ENCODE data around the gene MKLN1.

MKLN1 gene

DNA sequence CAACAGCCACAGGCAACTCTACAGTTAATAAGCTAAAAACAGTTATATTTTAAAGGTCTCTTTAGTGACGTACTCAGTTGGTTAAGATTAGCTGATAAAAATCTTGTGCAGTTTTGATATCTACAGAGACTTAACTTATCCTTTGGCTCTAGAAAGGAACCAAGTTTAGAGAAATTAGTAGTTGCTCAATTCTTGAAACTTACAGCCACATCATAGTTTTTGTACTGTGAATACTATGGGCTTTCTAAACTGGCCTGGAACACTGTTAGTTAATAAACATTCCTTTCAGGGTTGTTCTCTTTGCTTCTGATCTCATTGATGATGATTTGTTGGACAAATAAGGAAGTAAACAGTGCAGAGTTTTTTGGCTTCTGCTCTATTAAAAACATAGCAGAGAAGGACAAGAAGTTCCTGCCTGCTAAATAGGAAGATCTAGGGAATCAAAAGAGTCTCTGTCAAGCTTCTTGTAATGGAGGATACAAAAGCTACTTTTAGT, 73.1 kb downstream of the MKLN1 start:
- TF ChIP-seq, protein P1, sequence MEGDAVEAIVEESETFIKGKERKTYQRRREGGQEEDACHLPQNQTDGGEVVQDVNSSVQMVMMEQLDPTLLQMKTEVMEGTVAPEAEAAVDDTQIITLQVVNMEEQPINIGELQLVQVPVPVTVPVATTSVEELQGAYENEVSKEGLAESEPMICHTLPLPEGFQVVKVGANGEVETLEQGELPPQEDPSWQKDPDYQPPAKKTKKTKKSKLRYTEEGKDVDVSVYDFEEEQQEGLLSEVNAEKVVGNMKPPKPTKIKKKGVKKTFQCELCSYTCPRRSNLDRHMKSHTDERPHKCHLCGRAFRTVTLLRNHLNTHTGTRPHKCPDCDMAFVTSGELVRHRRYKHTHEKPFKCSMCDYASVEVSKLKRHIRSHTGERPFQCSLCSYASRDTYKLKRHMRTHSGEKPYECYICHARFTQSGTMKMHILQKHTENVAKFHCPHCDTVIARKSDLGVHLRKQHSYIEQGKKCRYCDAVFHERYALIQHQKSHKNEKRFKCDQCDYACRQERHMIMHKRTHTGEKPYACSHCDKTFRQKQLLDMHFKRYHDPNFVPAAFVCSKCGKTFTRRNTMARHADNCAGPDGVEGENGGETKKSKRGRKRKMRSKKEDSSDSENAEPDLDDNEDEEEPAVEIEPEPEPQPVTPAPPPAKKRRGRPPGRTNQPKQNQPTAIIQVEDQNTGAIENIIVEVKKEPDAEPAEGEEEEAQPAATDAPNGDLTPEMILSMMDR (IDR thresholded peaks at IDR 0.05; ENCODE audit: extremely low read depth, missing control alignments): no peak
- DNase-seq (ENCODE audit: low spot score): no peak

DNA sequence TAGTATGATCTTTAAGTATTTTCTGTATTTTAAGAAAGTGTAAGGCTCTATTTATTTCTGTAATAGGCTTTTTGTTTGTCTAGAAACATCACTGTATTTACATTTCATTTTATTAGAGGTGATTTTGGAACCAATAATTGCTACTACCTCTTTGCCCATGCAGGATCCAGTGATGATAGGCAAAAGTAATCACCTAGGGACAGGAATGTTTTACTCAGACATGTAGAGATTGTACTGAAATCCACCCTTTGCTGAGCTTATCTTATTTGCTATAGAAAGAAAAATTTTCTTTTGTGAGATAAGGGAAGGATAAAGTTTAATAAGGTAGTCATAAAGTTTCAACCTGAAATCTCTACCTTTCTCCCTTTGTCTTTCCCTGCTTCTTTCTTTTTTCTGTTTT, 73.5 kb downstream of the MKLN1 start:
- TF ChIP-seq, protein P1 (IDR thresholded peaks at IDR 0.05; ENCODE audit: extremely low read depth, missing control alignments): no peak
- DNase-seq (ENCODE audit: low spot score): no peak

DNA sequence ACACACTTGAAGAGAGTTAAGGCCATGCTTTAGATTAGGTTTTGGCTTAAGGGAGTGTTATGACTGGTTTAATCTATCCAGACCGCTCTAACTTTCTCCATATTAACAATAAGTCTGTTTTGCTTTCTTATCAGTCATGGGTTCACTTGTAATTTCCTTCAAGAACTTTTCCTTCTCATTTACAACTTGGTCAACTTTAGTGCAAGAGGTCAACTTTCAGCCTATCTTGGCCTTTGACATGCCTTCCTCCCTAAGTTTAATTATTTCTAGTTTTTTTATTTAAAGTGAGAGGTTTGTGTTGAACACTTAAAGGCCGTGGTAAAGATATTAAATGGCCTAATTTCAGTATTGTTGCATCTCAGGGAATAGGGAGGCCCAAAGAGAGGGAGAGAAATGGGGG, 75.6 kb downstream of the MKLN1 start:
- TF ChIP-seq, protein P1 (IDR thresholded peaks at IDR 0.05; ENCODE audit: extremely low read depth, missing control alignments): no peak
- DNase-seq (ENCODE audit: low spot score): no peak

DNA sequence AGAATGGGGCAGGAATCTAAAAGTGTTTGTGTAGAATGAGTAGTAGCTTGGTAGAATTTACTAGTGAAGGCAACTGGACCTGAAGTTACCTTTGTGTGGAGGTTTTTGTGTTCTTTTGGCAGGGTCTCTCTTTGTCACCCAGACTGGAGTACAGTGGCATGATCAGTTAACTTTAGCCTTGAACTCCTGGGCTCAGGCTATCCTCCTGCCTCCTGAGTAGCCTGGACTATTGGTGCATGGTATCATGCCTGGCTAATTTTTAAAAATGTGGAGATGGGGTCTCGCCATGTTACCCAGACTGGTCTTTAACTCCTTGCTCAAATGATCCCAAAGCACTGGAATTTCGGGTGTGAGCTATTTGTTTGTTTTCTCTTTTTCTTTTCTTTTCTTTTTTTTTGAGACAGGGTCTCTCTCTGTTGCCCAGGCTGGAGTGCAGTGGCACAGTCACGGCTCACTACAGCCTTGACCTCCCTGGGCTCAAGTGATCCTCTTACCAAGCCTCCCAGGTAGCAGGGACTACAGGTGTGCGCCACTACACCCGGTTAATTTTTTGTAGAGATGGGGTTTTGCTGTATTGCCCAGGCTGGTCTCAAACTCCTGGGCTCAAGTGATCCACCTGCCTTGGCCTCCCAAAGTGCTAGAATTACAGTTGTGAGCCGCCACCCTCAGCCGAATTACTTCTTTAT, 76.7 kb downstream of the MKLN1 start:
- no peak for DNase-seq (ENCODE audit: low spot score)
- TF ChIP-seq, protein P1 (IDR thresholded peaks at IDR 0.05; ENCODE audit: extremely low read depth, missing control alignments): no peak

DNA sequence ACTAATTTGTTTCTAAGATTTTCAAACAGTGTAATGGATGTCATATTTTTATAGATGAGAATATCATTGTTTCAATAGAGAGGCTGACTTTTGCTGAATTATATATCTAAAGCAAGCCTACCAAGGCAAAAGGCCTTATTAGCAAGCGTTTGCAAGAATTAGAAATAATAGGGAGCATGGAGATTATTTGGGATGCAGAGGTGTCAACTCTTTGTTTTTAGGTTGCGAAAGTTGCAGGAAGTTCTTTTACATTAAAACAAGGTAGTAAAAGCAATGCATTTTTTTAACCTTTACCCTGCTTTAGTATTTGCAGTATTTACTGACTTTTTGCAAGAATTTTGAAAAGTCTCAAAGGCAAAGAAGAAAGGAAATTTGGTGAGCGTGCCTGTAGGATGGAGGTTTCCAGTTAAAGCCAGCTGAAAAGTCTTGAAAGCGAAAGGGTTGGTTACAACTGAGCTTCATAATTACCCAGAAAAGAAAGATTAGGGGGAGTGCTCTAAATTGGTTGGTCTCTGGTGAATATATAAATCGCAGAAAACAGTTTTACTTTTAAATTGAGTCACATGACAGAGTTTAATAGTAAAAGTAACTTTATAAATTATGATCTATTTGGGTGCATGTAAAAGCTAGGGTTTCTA, 81.6 kb downstream of the MKLN1 start:
- DNase-seq (ENCODE audit: low spot score): no peak
- TF ChIP-seq, protein P1 (IDR thresholded peaks at IDR 0.05; ENCODE audit: extremely low read depth, missing control alignments): no peak

DNA sequence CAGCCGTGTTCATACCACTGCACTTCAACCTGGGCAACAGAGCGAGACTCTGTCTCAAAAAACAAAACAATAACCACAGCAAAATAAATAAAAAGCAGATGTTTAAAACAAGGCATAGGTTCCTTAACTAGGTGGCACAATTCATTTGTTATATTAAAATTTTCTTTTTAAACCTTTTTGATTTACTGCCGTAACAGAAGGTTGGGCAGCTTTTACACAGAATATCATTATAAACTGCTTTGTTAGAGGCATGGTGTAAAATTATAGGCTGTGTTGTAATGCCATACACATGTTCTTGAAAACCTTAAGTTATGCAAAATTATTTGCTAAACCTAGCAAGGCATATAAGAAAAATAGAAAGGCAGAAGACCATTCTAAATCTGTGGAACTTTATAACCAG, 84.4 kb downstream of the MKLN1 start:
- no peak for DNase-seq (ENCODE audit: low spot score)
- TF ChIP-seq, protein P1 (IDR thresholded peaks at IDR 0.05; ENCODE audit: extremely low read depth, missing control alignments): no peak

DNA sequence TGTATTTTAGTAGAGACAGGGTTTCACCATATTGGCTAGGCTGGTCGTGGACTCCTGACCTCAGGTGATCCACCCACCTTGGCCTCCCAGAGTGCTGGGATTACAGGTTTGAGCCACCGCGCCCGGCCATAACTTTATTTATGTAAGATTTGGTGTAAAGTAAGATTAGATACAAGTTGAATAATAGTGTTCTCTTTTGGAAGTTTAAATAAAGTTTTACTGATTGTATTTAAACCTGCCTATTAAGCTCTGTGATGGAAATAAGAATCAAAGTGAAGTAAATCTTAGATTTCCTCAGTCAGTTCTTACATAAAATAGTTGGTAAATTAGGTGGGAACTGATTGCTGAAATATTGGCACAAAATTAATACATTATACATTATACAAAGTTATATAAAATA, 86.0 kb downstream of the MKLN1 start:
- TF ChIP-seq, protein P1 (IDR thresholded peaks at IDR 0.05; ENCODE audit: extremely low read depth, missing control alignments): no peak
- no peak for DNase-seq (ENCODE audit: low spot score)
